Nephron progenitor cell (in vitro differentiated cells): ENCODE measurements around the gene TAX1BP1.

ENCODE experiments used
- DNase-seq: peaks from one replicate; pipeline ENCODE4 v3.0.0; 2021
- H3K27ac Mint-ChIP-seq: 2 replicates; pipeline ENCODE4 v1.8.0; 2021; ENCODE audit warnings: mild to moderate bottlenecking, moderate library complexity, mixed read lengths
- H3K27me3 Mint-ChIP-seq: 2 replicates; pipeline ENCODE4 v1.8.0; 2021; ENCODE audit warnings: mild to moderate bottlenecking, low read depth, mixed read lengths; ENCODE audit not compliant: poor library complexity
- H3K36me3 Mint-ChIP-seq: 2 replicates; pipeline ENCODE4 v1.8.0; 2021; ENCODE audit warnings: low read depth, mixed read lengths
- H3K4me1 Mint-ChIP-seq: 2 replicates; pipeline ENCODE4 v1.8.0; 2021; ENCODE audit warnings: mixed read lengths
- H3K4me3 Mint-ChIP-seq: 2 replicates; pipeline ENCODE4 v1.8.0; 2021; ENCODE audit warnings: mild to moderate bottlenecking, moderate library complexity, mixed read lengths
- H3K9me3 Mint-ChIP-seq: 2 replicates; pipeline ENCODE4 v1.8.0; 2021; ENCODE audit warnings: mild to moderate bottlenecking, moderate library complexity, mixed read lengths
- TF ChIP-seq, protein P1 (sequence below): fragments of 200-600 bp; sonication (generic); IDR thresholded peaks from 2 replicates; pipeline ENCODE4 v1.5.0; 2021; ENCODE audit warnings: antibody characterized with exemption

TAX1BP1 gene

GRCh38 chr7:27804139-27804538, 64.2 kb downstream of the TAX1BP1 start:
- H3K36me3 Mint-ChIP-seq: peaks cover 5% of the 10 kb centered on the region
- H3K27ac Mint-ChIP-seq: no peak overlapping the region
- no peaks in the 10 kb centered on the region for H3K27me3 Mint-ChIP-seq
- no peaks in the 10 kb centered on the region for H3K4me1 Mint-ChIP-seq
- TF ChIP-seq, protein P1, sequence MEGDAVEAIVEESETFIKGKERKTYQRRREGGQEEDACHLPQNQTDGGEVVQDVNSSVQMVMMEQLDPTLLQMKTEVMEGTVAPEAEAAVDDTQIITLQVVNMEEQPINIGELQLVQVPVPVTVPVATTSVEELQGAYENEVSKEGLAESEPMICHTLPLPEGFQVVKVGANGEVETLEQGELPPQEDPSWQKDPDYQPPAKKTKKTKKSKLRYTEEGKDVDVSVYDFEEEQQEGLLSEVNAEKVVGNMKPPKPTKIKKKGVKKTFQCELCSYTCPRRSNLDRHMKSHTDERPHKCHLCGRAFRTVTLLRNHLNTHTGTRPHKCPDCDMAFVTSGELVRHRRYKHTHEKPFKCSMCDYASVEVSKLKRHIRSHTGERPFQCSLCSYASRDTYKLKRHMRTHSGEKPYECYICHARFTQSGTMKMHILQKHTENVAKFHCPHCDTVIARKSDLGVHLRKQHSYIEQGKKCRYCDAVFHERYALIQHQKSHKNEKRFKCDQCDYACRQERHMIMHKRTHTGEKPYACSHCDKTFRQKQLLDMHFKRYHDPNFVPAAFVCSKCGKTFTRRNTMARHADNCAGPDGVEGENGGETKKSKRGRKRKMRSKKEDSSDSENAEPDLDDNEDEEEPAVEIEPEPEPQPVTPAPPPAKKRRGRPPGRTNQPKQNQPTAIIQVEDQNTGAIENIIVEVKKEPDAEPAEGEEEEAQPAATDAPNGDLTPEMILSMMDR: no peak
- no peaks in the 10 kb centered on the region for H3K9me3 Mint-ChIP-seq
- H3K4me3 Mint-ChIP-seq: no peak overlapping the region
- no peak for DNase-seq

GRCh38 chr7:27808626-27809025, 68.7 kb downstream of the TAX1BP1 start:
- Mint-ChIP-seq H3K27ac (no peak overlapping the region), H3K36me3 (peaks cover 5% of the 10 kb centered on the region), H3K4me3 (no peak overlapping the region), H3K27me3 (no peaks in the 10 kb centered on the region), H3K4me1 (no peaks in the 10 kb centered on the region), H3K9me3 (no peaks in the 10 kb centered on the region)
- DNase-seq: no peak
- TF ChIP-seq, protein P1: no peak

GRCh38 chr7:27810186-27810585, 70.2 kb downstream of the TAX1BP1 start:
- Mint-ChIP-seq H3K4me3 (no peak overlapping the region), H3K36me3 (peaks cover 19% of the 10 kb centered on the region), H3K27me3 (no peaks in the 10 kb centered on the region), H3K27ac (no peak overlapping the region), H3K9me3 (peaks cover 4% of the 10 kb centered on the region), H3K4me1 (no peaks in the 10 kb centered on the region)
- TF ChIP-seq, protein P1: no peak
- DNase-seq: no peak

DNA sequence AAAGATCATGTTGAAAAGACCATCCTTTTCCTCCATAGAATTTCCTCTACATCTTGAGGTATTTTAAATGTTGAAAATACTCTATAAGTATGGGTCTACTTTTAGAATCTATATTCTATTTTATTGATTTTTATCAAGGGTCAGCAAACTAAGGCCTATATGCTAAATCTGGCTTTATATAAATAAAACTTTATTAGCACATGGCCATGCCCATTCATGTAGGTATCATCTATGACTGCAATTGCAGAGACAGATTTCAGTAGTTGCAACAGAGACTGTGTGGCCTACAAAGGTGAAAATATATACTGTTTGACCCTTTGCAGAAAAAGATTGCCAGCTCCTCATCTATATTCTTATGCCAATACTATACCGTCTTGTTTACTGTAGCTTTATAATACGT, 72.7 kb downstream of the TAX1BP1 start:
- Mint-ChIP-seq H3K4me1 (no peaks in the 10 kb centered on the region), H3K4me3 (no peak overlapping the region), H3K9me3 (peaks cover 4% of the 10 kb centered on the region), H3K27me3 (no peaks in the 10 kb centered on the region), H3K27ac (no peak overlapping the region), H3K36me3 (peaks cover 21% of the 10 kb centered on the region)
- TF ChIP-seq, protein P1: no peak
- no peak for DNase-seq

GRCh38 chr7:27822245-27822644, 82.3 kb downstream of the TAX1BP1 start:
- no peaks in the 10 kb centered on the region for H3K9me3 Mint-ChIP-seq
- peaks cover 5% of the 10 kb centered on the region for H3K4me1 Mint-ChIP-seq
- DNase-seq: no peak
- no peaks in the 10 kb centered on the region for H3K27me3 Mint-ChIP-seq
- H3K4me3 Mint-ChIP-seq: no peak overlapping the region
- no peak overlapping the region for H3K27ac Mint-ChIP-seq
- TF ChIP-seq, protein P1: no peak
- peaks cover 16% of the 10 kb centered on the region for H3K36me3 Mint-ChIP-seq

- no peak for DNase-seq
- no peaks in the 10 kb centered on the region for H3K9me3 Mint-ChIP-seq
Measured at GRCh38 chr7:27825891-27826290, 85.9 kb downstream of the TAX1BP1 start.

More at GRCh38 chr7:27825891-27826290, 85.9 kb downstream of the TAX1BP1 start:
- TF ChIP-seq, protein P1: no peak
- Mint-ChIP-seq H3K4me3 (no peak overlapping the region), H3K4me1 (peaks cover 5% of the 10 kb centered on the region), H3K27ac (no peak overlapping the region), H3K27me3 (no peaks in the 10 kb centered on the region), H3K36me3 (peaks cover 18% of the 10 kb centered on the region)
